Small intestine (tissue), 7 donors: ENCODE results near the gene MFSD6. TPM values are rescaled to one million over a fixed set of nuclear protein-coding genes. Genes with fewer than 3 reads are reported as not detected.

ENCODE experiments used
- DNase-seq, 2 donors: peaks; one replicate each; pipeline versions ENCODE4 v3.0.0 to v3.0.0-alpha.2; 2013
- FAIRE-seq: peaks from 2 replicates; lab custom pipeline; 2012; peaks lifted over from hg19 to GRCh38; lab: Jason Lieb, UNC
- H3K27ac ChIP-seq, 3 donors: one replicate each; pipeline ENCODE4 v1.5.1; 2013; ENCODE audit warnings: low read length in 2 of 3, mild to moderate bottlenecking in 2 of 3, control low read depth in 1 of 3, inconsistent platforms in 1 of 3, low read depth in 1 of 3, moderate library complexity in 1 of 3
- H3K27me3 ChIP-seq, 3 donors: one replicate each; pipeline ENCODE4 v1.6.1; 2013; ENCODE audit warnings: low read length in 3 of 3, inconsistent platforms in 1 of 3; ENCODE audit not compliant: control insufficient read depth in 3 of 3, insufficient read depth in 3 of 3
- H3K36me3 ChIP-seq, 3 donors: one replicate each; pipeline ENCODE4 v1.6.1; 2013; ENCODE audit warnings: low read length in 3 of 3, inconsistent platforms in 1 of 3, low read depth in 1 of 3, mild to moderate bottlenecking in 1 of 3, moderate library complexity in 1 of 3; ENCODE audit not compliant: control insufficient read depth in 3 of 3, insufficient read depth in 2 of 3
- H3K4me1 ChIP-seq, 3 donors: one replicate each; pipeline ENCODE4 v1.6.1; 2013; ENCODE audit warnings: low read length in 2 of 3, inconsistent platforms in 1 of 3, low read depth in 1 of 3, mild to moderate bottlenecking in 1 of 3, moderate library complexity in 1 of 3; ENCODE audit not compliant: control insufficient read depth in 3 of 3, insufficient read depth in 2 of 3
- H3K4me3 ChIP-seq, 3 donors: one replicate each; pipeline ENCODE4 v1.5.1; 2013; ENCODE audit warnings: low read length in 3 of 3, control low read depth in 1 of 3, inconsistent platforms in 1 of 3, low read depth in 1 of 3, mild to moderate bottlenecking in 1 of 3, moderate library complexity in 1 of 3
- H3K9me3 ChIP-seq, 2 donors: one replicate each; pipeline ENCODE4 v1.6.1; 2013; ENCODE audit warnings: low read depth in 1 of 2, low read length in 1 of 2; ENCODE audit not compliant: control insufficient read depth in 2 of 2, insufficient read depth in 1 of 2
- WGBS, 3 donors: extraction: QIAGEN DNeasy Blood & Tissue Kit; methylation state at CpG; one replicate each; pipeline ENCODE4 v1.1.7; 2013; 5-methylcytosine and 5-hydroxymethylcytosine counted together
- polyA plus RNA-seq, 4 donors: library from polyadenylated mRNA; stranded (reverse) in 3 of 4; unstranded in 1 of 4; fragments of 200-250 nt in 3 of 4; fragments of 120-200 nt in 1 of 4; gene quantifications; one replicate each; pipeline versions ENCODE4 v1.2.1 to v1.2.3, GENCODE V29; 2013
- donor health status: healthy with polysubstance abuse.
- donor health status: control.
- donor health status: control.
- donor health status: Bipolar disorder and iron deficiency.
- donor health status: healthy.

MFSD6 gene
- polyA plus RNA-seq, 4 donors = 5.9 to 24.4 (median 15.1) TPM

- 95 to 100% (median 99%) methylated on average over 3 of the region's 3 CpGs for whole genome bisulfite sequencing, 3 donors
- no peaks in the 10 kb centered on the region for H3K27me3 ChIP-seq
- no peak overlapping the region for H3K27ac ChIP-seq
- DNase-seq (no peak), FAIRE-seq (no peak)
- H3K9me3 ChIP-seq = no peaks in the 10 kb centered on the region
- no peak overlapping the region for H3K4me3 ChIP-seq
- H3K36me3 ChIP-seq = no peaks in the 10 kb centered on the region
- no peaks in the 10 kb centered on the region for H3K4me1 ChIP-seq
Measured at GRCh38 chr2:190550137-190550536, 142.0 kb downstream of the MFSD6 start.

Other genes starting within 250 kb of the MFSD6 start
- 10 to 100 TPM; 27.0 to 48.6 (median 37.0) TPM for gene HIBCH, start 88.5 kb upstream of the MFSD6 start, polyA plus RNA-seq
- 10 to 100 TPM; 28.9 to 77.2 (median 53.7) TPM for gene INPP1, start 64.8 kb upstream of the MFSD6 start, polyA plus RNA-seq
- gene NEMP2, start 126.4 kb downstream of the MFSD6 start, polyA plus RNA-seq = 1 to 10 TPM in 2 of 4 donors, under 1 TPM in 2; 0.45 to 4.3 (median 0.97) TPM
- gene NAB1, start 240.7 kb downstream of the MFSD6 start, polyA plus RNA-seq = 10 to 100 TPM in 3 of 4 donors, 1 to 10 TPM in 1; 5.1 to 44.1 (median 11.6) TPM